Activated CD8-positive, alpha-beta memory T cell treated with anti-CD3 and anti-CD28 coated beads, Interleukin-2, amount 50 U/mL, for 24 hours (primary cell): ENCODE data around the gene SVIL.
"Not testable (repeated sequence)": the region's sequence is repeated elsewhere in the genome, so short reads cannot be mapped to it uniquely, and the experiment has no call there.

Experiments
- DNase-seq: peaks from one replicate; pipeline ENCODE4 v3.0.0-alpha.2; 2020; ENCODE audit errors: extremely low read depth

The SVIL gene

GRCh38 chr10:29452546-29452945 is 182.2 kb downstream of the SVIL start:
- no peak for DNase-seq

GRCh38 chr10:29451946-29452345 is 182.8 kb downstream of the SVIL start:
- DNase-seq = no peak

- DNase-seq = no peak
Measured at GRCh38 chr10:29450405-29450804, 184.4 kb downstream of the SVIL start.

- peak; percentile 30 for DNase-seq
Measured at GRCh38 chr10:29448756-29449592, 185.8 kb downstream of the SVIL start.

- no peak for DNase-seq
Measured at GRCh38 chr10:29448125-29448524, 186.6 kb downstream of the SVIL start.

- no peak for DNase-seq
Measured at GRCh38 chr10:29446327-29446726, 188.4 kb downstream of the SVIL start.

GRCh38 chr10:29443745-29444523 is 190.8 kb downstream of the SVIL start:
- DNase-seq = no peak

GRCh38 chr10:29440981-29441380 is 193.8 kb downstream of the SVIL start:
- no peak for DNase-seq

- DNase-seq = not testable (repeated sequence)
Measured at GRCh38 chr10:29439005-29439404, 195.8 kb downstream of the SVIL start.

GRCh38 chr10:29438271-29438670 is 196.5 kb downstream of the SVIL start:
- DNase-seq = no peak

- DNase-seq = no peak
Measured at GRCh38 chr10:29437871-29438270, 196.9 kb downstream of the SVIL start.

- no peak for DNase-seq
Measured at GRCh38 chr10:29435809-29436501, 198.8 kb downstream of the SVIL start.

- no peak for DNase-seq
Measured at GRCh38 chr10:29434111-29434510, 200.7 kb downstream of the SVIL start.

- DNase-seq = no peak
Measured at GRCh38 chr10:29431711-29432110, 203.1 kb downstream of the SVIL start.

- DNase-seq = no peak
Measured at GRCh38 chr10:29430101-29430500, 204.7 kb downstream of the SVIL start.

GRCh38 chr10:29428486-29428885 is 206.3 kb downstream of the SVIL start:
- no peak for DNase-seq

GRCh38 chr10:29427667-29428066 is 207.1 kb downstream of the SVIL start:
- no peak for DNase-seq

GRCh38 chr10:29426420-29426819 is 208.4 kb downstream of the SVIL start:
- DNase-seq = no peak

- no peak for DNase-seq
Measured at GRCh38 chr10:29424017-29424416, 210.8 kb downstream of the SVIL start.

- DNase-seq = no peak
Measured at GRCh38 chr10:29420744-29421143, 214.0 kb downstream of the SVIL start.

GRCh38 chr10:29417324-29417723 is 217.4 kb downstream of the SVIL start:
- no peak for DNase-seq

GRCh38 chr10:29415876-29416275 is 218.9 kb downstream of the SVIL start:
- no peak for DNase-seq
